Endometrial microvascular endothelial cells (primary cell): Measurements from ENCODE around the gene RAB33A. TPM values are rescaled to one million over a fixed set of nuclear protein-coding genes. Genes with fewer than 3 reads are reported as not detected.
"Not testable (repeated sequence)": the region's sequence is repeated elsewhere in the genome, so short reads cannot be mapped to it uniquely, and the experiment has no call there.

Source experiments
- in situ Hi-C: cut with HindIII; loops from 2 replicates; pipeline ENCODE4 v1.10.0; 2017; ENCODE audit warnings: low sequenced_read_pairs, low pct_unique_long_range_greater_than_20kb; ENCODE audit errors: inconsistent ontology term
- total RNA-seq: library from RNA; depleted of rRNA; stranded (reverse); fragments of >200 nt; gene quantifications from one replicate; pipeline ENCODE4 v1.2.3, GENCODE V29; 2015; ENCODE audit errors: inconsistent ontology term

The RAB33A gene
- total RNA-seq, 1 donor from 2014 or later, result not detected

- in situ Hi-C loops, result no loop called here
Observed at GRCh38 chrX:130213376-130213775, 41.6 kb downstream of the RAB33A start.

GRCh38 chrX:130216320-130216719 is 44.6 kb downstream of the RAB33A start:
- in situ Hi-C loops, result no loop called here

- in situ Hi-C loops, result no loop called here
Observed at GRCh38 chrX:130224810-130225209, 53.0 kb downstream of the RAB33A start.

GRCh38 chrX:130228871-130229270 is 57.1 kb downstream of the RAB33A start:
- in situ Hi-C loops, result no loop called here

- in situ Hi-C loops, result not testable (repeated sequence)
Observed at GRCh38 chrX:130231184-130231583, 59.4 kb downstream of the RAB33A start.

Other genes with a start within 250 kb of the RAB33A start
- 1.9 TPM for gene BCORL1, start 189.3 kb upstream of the RAB33A start, total RNA-seq
- 18.5 TPM for gene ELF4, start 61.5 kb upstream of the RAB33A start, total RNA-seq
- gene AIFM1, start 6.1 kb upstream of the RAB33A start, total RNA-seq, result 21.9 TPM
- gene ZNF280C, start 96.9 kb downstream of the RAB33A start, total RNA-seq, result 5.4 TPM
- gene SLC25A14, start 168.0 kb downstream of the RAB33A start, total RNA-seq, result 12.5 TPM
- not detected for gene GPR119, start 213.7 kb downstream of the RAB33A start, total RNA-seq
- 11.5 TPM for gene RBMX2, start 230.0 kb downstream of the RAB33A start, total RNA-seq